SK-N-SH (cell line): ENCODE measurements around the gene ACER3. TPM values are rescaled to one million over a fixed set of nuclear protein-coding genes. Genes with fewer than 3 reads are reported as not detected.

Experiments used
- CTCF ChIA-PET: fragments of 300-600, 350-600 bp; formaldehyde crosslinking; extraction: SDS; loops from one replicate; lab custom pipeline; 2021; lab: Yijun Ruan, JAX
- POLR2A ChIA-PET: fragments of 350-600 bp; sonication (Branson Sonifier 250); formaldehyde crosslinking; extraction: SDS; loops from one replicate; lab custom pipeline; 2020; ENCODE audit warnings: antibody characterized with exemption, inconsistent platforms; lab: Yijun Ruan, JAX
- DNase-seq: peaks from one replicate; pipeline ENCODE4 v3.0.0; 2012
- H2AFZ ChIP-seq: fragments of 200-600 bp; sonication (generic); 2 replicates; pipeline ENCODE4 v1.8.1; 2016; ENCODE audit warnings: antibody characterized with exemption, mild to moderate bottlenecking, low read depth
- H3F3A ChIP-seq: fragments of 200-600 bp; sonication (generic); replicated peaks from 2 replicates; pipeline ENCODE3; 2016; ENCODE audit warnings: antibody characterized with exemption, mild to moderate bottlenecking; ENCODE audit not compliant: insufficient read depth
- H3K27ac ChIP-seq, 2 experiments: fragments of 200-500 bp in 1 of 2; fragments of 200-600 bp in 1 of 2; sonication (Bioruptor generic) in 1 of 2; sonication (generic), shearing (Covaris generic) in 1 of 2; 2 replicates each; pipeline versions ENCODE4 v1.5.1 to v1.6.1; 2014 to 2016; ENCODE audit warnings: low read depth in 2 of 2, inconsistent platforms in 1 of 2, low read length in 1 of 2, mild to moderate bottlenecking in 1 of 2, mixed read lengths in 1 of 2
- H3K27me3 ChIP-seq: fragments of 200-600 bp; sonication (generic), shearing (Covaris generic); 2 replicates; pipeline ENCODE4 v1.6.1; 2016; ENCODE audit warnings: mixed run types; ENCODE audit not compliant: insufficient read depth
- H3K36me3 ChIP-seq, 2 experiments: fragments of 200-500 bp in 1 of 2; fragments of 200-600 bp in 1 of 2; sonication (Bioruptor generic) in 1 of 2; sonication (generic) in 1 of 2; replicated peaks in 1 of 2; 2 replicates each; pipeline versions ENCODE3 to v1.5.1; 2014 to 2016; ENCODE audit warnings: low read length in 1 of 2, mild to moderate bottlenecking in 1 of 2; ENCODE audit not compliant: insufficient read depth in 2 of 2, control insufficient read depth in 1 of 2
- H3K4me1 ChIP-seq, 2 experiments: fragments of 200-500 bp in 1 of 2; fragments of 200-600 bp in 1 of 2; sonication (Bioruptor generic) in 1 of 2; sonication (generic), shearing (Covaris generic) in 1 of 2; 2 replicates each; pipeline versions ENCODE4 v1.5.1 to v1.6.1; 2014 to 2016; ENCODE audit warnings: low read depth in 1 of 2, low read length in 1 of 2, mixed run types in 1 of 2; ENCODE audit not compliant: insufficient read depth in 2 of 2, control insufficient read depth in 1 of 2
- H3K4me2 ChIP-seq: fragments of 200-600 bp; sonication (generic), shearing (Covaris generic); 2 replicates; pipeline ENCODE4 v1.6.1; 2017; ENCODE audit warnings: mixed run types
- H3K4me3 ChIP-seq, 2 experiments: fragments of 200-500 bp in 1 of 2; fragments of 200-600 bp in 1 of 2; sonication (Bioruptor generic) in 1 of 2; sonication (generic), shearing (Covaris generic) in 1 of 2; 2 replicates each; pipeline versions ENCODE4 v1.5.1 to v1.8.1; 2014 to 2016; ENCODE audit warnings: low read depth in 2 of 2, inconsistent platforms in 1 of 2, low read length in 1 of 2, mild to moderate bottlenecking in 1 of 2, mixed read lengths in 1 of 2, moderate library complexity in 1 of 2
- H3K79me2 ChIP-seq: fragments of 200-600 bp; sonication (generic); 2 replicates; pipeline ENCODE4 v1.8.1; 2017; ENCODE audit warnings: mild to moderate bottlenecking; ENCODE audit not compliant: insufficient read depth
- H3K9ac ChIP-seq: fragments of 200-600 bp; sonication (generic); 2 replicates; pipeline ENCODE4 v1.6.1; 2017; ENCODE audit warnings: mixed run types
- H3K9me2 ChIP-seq: fragments of 200-600 bp; sonication (generic); 2 replicates; pipeline ENCODE4 v1.6.1; 2017; ENCODE audit warnings: mixed run types
- H3K9me3 ChIP-seq: fragments of 200-600 bp; sonication (generic); 2 replicates; pipeline ENCODE4 v1.6.1; 2017; ENCODE audit warnings: mixed run types, mild to moderate bottlenecking, moderate library complexity
- H4K20me1 ChIP-seq: fragments of 200-600 bp; sonication (generic); 2 replicates; pipeline ENCODE4 v1.6.1; 2017; ENCODE audit warnings: mild to moderate bottlenecking, mixed run types; ENCODE audit not compliant: insufficient read depth
- EP300 ChIP-seq, 2 experiments: IDR thresholded peaks; 2 replicates each; pipeline versions ENCODE4 v1.4.0 to v1.6.1; 2012; ENCODE audit warnings: borderline replicate concordance in 1 of 2, low read depth in 1 of 2, low read length in 1 of 2
- FOSL2 ChIP-seq: IDR thresholded peaks from 2 replicates; pipeline ENCODE4 v1.4.0; 2012; ENCODE audit warnings: low read depth, mild to moderate bottlenecking, moderate library complexity, borderline replicate concordance
- MXI1 ChIP-seq: IDR thresholded peaks from 2 replicates; pipeline ENCODE4 v1.6.1; 2012; ENCODE audit warnings: mild to moderate bottlenecking, low read depth, low read length, improper control_type of control experiment
- POLR2AphosphoS5 ChIP-seq: IDR thresholded peaks from 2 replicates; pipeline ENCODE4 v1.6.1; 2012; ENCODE audit warnings: low read depth, low read length
- RAD21 ChIP-seq: IDR thresholded peaks from 2 replicates; pipeline ENCODE4 v1.6.1; 2012; ENCODE audit warnings: mild to moderate bottlenecking, low read length
- RCOR1 ChIP-seq: fragments of 150-350 bp; IDR thresholded peaks from 2 replicates; pipeline ENCODE4 v1.6.1; 2017; ENCODE audit warnings: antibody characterized with exemption, low read length
- RXRA ChIP-seq: IDR thresholded peaks from 2 replicates; pipeline ENCODE4 v1.4.0; 2012; ENCODE audit warnings: low read depth, mild to moderate bottlenecking, borderline replicate concordance
- SMC3 ChIP-seq: IDR thresholded peaks from 2 replicates; pipeline ENCODE4 v1.6.1; 2012; ENCODE audit warnings: low read depth, low read length, improper control_type of control experiment
- TEAD4 ChIP-seq: IDR thresholded peaks from 2 replicates; pipeline ENCODE4 v1.4.0; 2012; ENCODE audit warnings: mild to moderate bottlenecking, borderline replicate concordance; ENCODE audit not compliant: insufficient read depth
- WGBS: methylation state at CpG from one replicate; pipeline ENCODE4 v1.1.6; 2017; ENCODE audit warnings: low lambda C conversion rate; 5-methylcytosine and 5-hydroxymethylcytosine counted together
- polyA plus RNA-seq, 3 experiments: library from polyadenylated mRNA; depleted of rRNA; stranded (reverse); fragments of >200 nt; gene quantifications; 2 replicates each; pipeline ENCODE4 v1.2.3, GENCODE V29; 2012
- TF ChIP-seq, protein P1 (sequence below): IDR thresholded peaks from 2 replicates; pipeline ENCODE4; 2012
- TF ChIP-seq, protein P2 (sequence below): IDR thresholded peaks from 2 replicates; pipeline ENCODE4 v1.4.0; 2012; ENCODE audit warnings: low read depth
- TF ChIP-seq, protein P3 (sequence below): IDR thresholded peaks from 2 replicates; pipeline ENCODE4 v1.6.1; 2012; ENCODE audit warnings: mild to moderate bottlenecking, low read depth, low read length, moderate library complexity
- TF ChIP-seq, protein P4 (sequence below): fragments of 200-600 bp; sonication (generic); IDR thresholded peaks from 2 replicates; pipeline ENCODE4 v1.6.1; 2017; ENCODE audit warnings: antibody characterized with exemption, mild to moderate bottlenecking, moderate library complexity

Gene ACER3
- polyA plus RNA-seq, 1 of the 3 experiments (the other 2 are of a cell fraction), result 5.4 TPM

DNA sequence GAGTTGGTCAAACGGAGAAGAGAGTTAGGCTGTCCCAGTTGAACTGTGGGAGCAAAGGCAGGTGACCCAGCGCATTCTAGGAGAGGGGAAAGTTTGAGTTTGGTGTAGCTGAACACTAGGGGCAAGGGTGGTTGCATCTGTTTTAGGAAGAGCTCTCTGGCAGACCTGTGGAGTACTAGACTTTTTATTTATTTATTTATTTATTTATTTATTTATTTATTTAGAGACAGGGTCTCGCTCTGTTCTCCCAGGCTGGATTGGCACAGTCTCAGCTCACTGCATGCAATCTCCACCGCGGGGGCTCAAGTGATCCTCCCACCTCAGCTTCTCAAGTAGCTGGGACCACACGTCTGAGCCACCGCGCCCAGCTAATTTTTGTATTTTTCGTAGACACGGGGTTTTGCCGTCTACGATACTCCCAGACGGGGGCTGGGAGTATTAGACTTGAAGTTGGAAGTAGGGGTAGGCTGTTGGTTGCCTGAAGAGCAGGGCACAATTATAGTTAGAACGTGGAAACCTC, 950 bp upstream of the ACER3 start:
- no peaks in the 10 kb centered on the region for H4K20me1 ChIP-seq
- DNase-seq, result no peak
- no peak overlapping the region for H3K4me3 ChIP-seq
- peak overlapping the region; percentile 19; the same call in 1 of the 2 replicates for H3K9ac ChIP-seq
- TF ChIP-seq, protein P1, sequence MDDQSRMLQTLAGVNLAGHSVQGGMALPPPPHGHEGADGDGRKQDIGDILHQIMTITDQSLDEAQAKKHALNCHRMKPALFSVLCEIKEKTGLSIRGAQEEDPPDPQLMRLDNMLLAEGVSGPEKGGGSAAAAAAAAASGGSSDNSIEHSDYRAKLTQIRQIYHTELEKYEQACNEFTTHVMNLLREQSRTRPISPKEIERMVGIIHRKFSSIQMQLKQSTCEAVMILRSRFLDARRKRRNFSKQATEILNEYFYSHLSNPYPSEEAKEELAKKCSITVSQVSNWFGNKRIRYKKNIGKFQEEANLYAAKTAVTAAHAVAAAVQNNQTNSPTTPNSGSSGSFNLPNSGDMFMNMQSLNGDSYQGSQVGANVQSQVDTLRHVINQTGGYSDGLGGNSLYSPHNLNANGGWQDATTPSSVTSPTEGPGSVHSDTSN, result no peak
- TF ChIP-seq RXRA (no peak), RCOR1 (no peak), FOSL2 (no peak), TEAD4 (no peak), MXI1 (no peak), RAD21 (no peak), POLR2AphosphoS5 (no peak), SMC3 (no peak), EP300 (IDR thresholded peaks at IDR 0.05; ENCODE audit: borderline replicate concordance in 1 of 2, low read depth in 1 of 2, low read length in 1 of 2) (no peak)
- TF ChIP-seq, protein P2, sequence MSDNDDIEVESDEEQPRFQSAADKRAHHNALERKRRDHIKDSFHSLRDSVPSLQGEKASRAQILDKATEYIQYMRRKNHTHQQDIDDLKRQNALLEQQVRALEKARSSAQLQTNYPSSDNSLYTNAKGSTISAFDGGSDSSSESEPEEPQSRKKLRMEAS, result no peak
- TF ChIP-seq, protein P3, sequence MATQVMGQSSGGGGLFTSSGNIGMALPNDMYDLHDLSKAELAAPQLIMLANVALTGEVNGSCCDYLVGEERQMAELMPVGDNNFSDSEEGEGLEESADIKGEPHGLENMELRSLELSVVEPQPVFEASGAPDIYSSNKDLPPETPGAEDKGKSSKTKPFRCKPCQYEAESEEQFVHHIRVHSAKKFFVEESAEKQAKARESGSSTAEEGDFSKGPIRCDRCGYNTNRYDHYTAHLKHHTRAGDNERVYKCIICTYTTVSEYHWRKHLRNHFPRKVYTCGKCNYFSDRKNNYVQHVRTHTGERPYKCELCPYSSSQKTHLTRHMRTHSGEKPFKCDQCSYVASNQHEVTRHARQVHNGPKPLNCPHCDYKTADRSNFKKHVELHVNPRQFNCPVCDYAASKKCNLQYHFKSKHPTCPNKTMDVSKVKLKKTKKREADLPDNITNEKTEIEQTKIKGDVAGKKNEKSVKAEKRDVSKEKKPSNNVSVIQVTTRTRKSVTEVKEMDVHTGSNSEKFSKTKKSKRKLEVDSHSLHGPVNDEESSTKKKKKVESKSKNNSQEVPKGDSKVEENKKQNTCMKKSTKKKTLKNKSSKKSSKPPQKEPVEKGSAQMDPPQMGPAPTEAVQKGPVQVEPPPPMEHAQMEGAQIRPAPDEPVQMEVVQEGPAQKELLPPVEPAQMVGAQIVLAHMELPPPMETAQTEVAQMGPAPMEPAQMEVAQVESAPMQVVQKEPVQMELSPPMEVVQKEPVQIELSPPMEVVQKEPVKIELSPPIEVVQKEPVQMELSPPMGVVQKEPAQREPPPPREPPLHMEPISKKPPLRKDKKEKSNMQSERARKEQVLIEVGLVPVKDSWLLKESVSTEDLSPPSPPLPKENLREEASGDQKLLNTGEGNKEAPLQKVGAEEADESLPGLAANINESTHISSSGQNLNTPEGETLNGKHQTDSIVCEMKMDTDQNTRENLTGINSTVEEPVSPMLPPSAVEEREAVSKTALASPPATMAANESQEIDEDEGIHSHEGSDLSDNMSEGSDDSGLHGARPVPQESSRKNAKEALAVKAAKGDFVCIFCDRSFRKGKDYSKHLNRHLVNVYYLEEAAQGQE, result no peak
- TF ChIP-seq, protein P4, sequence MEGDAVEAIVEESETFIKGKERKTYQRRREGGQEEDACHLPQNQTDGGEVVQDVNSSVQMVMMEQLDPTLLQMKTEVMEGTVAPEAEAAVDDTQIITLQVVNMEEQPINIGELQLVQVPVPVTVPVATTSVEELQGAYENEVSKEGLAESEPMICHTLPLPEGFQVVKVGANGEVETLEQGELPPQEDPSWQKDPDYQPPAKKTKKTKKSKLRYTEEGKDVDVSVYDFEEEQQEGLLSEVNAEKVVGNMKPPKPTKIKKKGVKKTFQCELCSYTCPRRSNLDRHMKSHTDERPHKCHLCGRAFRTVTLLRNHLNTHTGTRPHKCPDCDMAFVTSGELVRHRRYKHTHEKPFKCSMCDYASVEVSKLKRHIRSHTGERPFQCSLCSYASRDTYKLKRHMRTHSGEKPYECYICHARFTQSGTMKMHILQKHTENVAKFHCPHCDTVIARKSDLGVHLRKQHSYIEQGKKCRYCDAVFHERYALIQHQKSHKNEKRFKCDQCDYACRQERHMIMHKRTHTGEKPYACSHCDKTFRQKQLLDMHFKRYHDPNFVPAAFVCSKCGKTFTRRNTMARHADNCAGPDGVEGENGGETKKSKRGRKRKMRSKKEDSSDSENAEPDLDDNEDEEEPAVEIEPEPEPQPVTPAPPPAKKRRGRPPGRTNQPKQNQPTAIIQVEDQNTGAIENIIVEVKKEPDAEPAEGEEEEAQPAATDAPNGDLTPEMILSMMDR, result no peak
- 97% methylated on average over 14 of the region's 14 CpGs for WGBS
- H3F3A ChIP-seq, result no peaks in the 10 kb centered on the region
- H3K9me2 ChIP-seq, result no peaks in the 10 kb centered on the region
- H3K36me3 ChIP-seq, result no peaks in the 10 kb centered on the region
- H2AFZ ChIP-seq, result peak overlapping the region; percentile 97; the same call in 1 of the 2 replicates
- no peaks in the 10 kb centered on the region for H3K27me3 ChIP-seq
- ChIA-PET CTCF (interaction anchor here (0.7 to 1.2 kb wide), 5 partner anchors 40 to 138 kb away, joined by 3 read pairs; no protein-coding TSS in a partner anchor), POLR2A (no interaction called here)
- H3K4me1 ChIP-seq, result peaks cover 7 to 10% of the 10 kb centered on the region in 2 experiments; a peak in 3 of 4 replicates
- H3K4me2 ChIP-seq, result no peak overlapping the region
- H3K9me3 ChIP-seq, result no peaks in the 10 kb centered on the region
- no peak overlapping the region for H3K27ac ChIP-seq
- H3K79me2 ChIP-seq, result peaks cover 16% of the 10 kb centered on the region
